ENCODE measurements around the gene PDE4B. TPM values are rescaled to one million over a fixed set of nuclear protein-coding genes. Genes with fewer than 3 reads are reported as not detected.

Gene PDE4B
- total and polyA plus RNA-seq, 2 of the 13 experiments (the other 11 are each of a cell fraction or from before 2014, with no cell fraction given): not detected

DNA sequence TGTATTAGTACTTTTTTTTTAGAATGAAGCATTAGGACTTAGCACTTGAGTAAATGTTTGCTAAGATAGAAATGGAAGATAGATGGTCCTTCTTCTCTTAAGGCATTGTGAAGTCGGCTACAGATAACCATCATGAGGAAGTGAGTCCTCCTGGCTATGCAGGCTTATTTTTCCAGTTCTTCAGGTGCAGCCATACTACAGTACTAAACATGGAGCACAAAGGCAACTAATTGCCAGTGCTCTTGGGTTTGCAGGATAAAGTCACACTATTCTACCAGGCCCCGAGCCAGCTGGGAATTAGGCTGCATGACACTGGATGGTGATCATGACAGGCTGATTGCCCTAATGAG, 543.9 kb downstream of the PDE4B start:
- 21% methylated on average over 2 of the region's 2 CpGs for WGBS (ENCODE audit: low lambda C conversion rate)
- POLR2A ChIA-PET: no interaction called here

More for the DNA sequence above, 543.9 kb downstream of the PDE4B start:
- H2AFZ ChIP-seq (ENCODE audit: low read length): no peak overlapping the region
- H3K27me3 ChIP-seq (ENCODE audit: control insufficient read depth in 1 of 2, insufficient read depth in 2 of 2, low read length in 2 of 2): peaks cover 0 to 2% of the 10 kb centered on the region in 2 experiments; a peak in 1 of 5 replicates
- H3K79me2 ChIP-seq (ENCODE audit: insufficient read depth, low read length): no peaks in the 10 kb centered on the region
- no peaks in the 10 kb centered on the region for H4K20me1 ChIP-seq (ENCODE audit: insufficient read depth, low read length)
- ATAC-seq: no peak
- CTCF ChIA-PET (ENCODE audit: low intra/inter-chr PET ratio, low total read pairs): no interaction called here
- TF ChIP-seq ZNF160 (CRISPR knock-in tag; IDR thresholded peaks at IDR 0.05) (no peak), NFE2L1 (CRISPR knock-in tag; IDR thresholded peaks at IDR 0.05; ENCODE audit: borderline replicate concordance) (no peak), FOXJ3 (CRISPR knock-in tag; IDR thresholded peaks at IDR 0.05; ENCODE audit: borderline replicate concordance) (no peak), CEBPG (CRISPR knock-in tag; IDR thresholded peaks at IDR 0.05) (no peak), HCFC1 (IDR thresholded peaks at IDR 0.05; ENCODE audit: low read depth, low read length) (no peak), MXD4 (CRISPR knock-in tag; IDR thresholded peaks at IDR 0.05) (no peak)
- TF ChIP-seq, protein P1, sequence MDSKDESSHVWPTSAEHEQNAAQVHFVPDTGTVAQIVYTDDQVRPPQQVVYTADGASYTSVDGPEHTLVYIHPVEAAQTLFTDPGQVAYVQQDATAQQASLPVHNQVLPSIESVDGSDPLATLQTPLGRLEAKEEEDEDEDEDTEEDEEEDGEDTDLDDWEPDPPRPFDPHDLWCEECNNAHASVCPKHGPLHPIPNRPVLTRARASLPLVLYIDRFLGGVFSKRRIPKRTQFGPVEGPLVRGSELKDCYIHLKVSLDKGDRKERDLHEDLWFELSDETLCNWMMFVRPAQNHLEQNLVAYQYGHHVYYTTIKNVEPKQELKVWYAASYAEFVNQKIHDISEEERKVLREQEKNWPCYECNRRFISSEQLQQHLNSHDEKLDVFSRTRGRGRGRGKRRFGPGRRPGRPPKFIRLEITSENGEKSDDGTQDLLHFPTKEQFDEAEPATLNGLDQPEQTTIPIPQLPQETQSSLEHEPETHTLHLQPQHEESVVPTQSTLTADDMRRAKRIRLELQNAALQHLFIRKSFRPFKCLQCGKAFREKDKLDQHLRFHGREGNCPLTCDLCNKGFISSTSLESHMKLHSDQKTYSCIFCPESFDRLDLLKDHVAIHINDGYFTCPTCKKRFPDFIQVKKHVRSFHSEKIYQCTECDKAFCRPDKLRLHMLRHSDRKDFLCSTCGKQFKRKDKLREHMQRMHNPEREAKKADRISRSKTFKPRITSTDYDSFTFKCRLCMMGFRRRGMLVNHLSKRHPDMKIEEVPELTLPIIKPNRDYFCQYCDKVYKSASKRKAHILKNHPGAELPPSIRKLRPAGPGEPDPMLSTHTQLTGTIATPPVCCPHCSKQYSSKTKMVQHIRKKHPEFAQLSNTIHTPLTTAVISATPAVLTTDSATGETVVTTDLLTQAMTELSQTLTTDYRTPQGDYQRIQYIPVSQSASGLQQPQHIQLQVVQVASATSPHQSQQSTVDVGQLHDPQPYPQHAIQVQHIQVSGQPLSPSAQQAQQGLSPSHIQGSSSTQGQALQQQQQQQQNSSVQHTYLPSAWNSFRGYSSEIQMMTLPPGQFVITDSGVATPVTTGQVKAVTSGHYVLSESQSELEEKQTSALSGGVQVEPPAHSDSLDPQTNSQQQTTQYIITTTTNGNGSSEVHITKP (CRISPR knock-in tag; IDR thresholded peaks at IDR 0.05; ENCODE audit: low read depth): no peak
- TF ChIP-seq, protein P2, sequence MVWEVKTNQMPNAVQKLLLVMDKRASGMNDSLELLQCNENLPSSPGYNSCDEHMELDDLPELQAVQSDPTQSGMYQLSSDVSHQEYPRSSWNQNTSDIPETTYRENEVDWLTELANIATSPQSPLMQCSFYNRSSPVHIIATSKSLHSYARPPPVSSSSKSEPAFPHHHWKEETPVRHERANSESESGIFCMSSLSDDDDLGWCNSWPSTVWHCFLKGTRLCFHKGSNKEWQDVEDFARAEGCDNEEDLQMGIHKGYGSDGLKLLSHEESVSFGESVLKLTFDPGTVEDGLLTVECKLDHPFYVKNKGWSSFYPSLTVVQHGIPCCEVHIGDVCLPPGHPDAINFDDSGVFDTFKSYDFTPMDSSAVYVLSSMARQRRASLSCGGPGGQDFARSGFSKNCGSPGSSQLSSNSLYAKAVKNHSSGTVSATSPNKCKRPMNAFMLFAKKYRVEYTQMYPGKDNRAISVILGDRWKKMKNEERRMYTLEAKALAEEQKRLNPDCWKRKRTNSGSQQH (CRISPR knock-in tag; IDR thresholded peaks at IDR 0.05; ENCODE audit: low read depth): no peak
- no peak for FAIRE-seq
- no peak overlapping the region for H3K4me2 ChIP-seq (ENCODE audit: low read depth, low read length)
- no peak overlapping the region for H3K27ac ChIP-seq (ENCODE audit: extremely low read length, insufficient read depth, low read length)
- DNase-seq (ENCODE audit: low spot score): no peak
- in situ Hi-C loops (cut with HindIII; ENCODE audit: extremely low pct_ligation_motif_present, low pct_unique_long_range_greater_than_20kb): no loop called here
- no peak overlapping the region for H3K9ac ChIP-seq (ENCODE audit: insufficient read depth, low read depth, low read length)
- no peaks in the 10 kb centered on the region for H3K9me3 ChIP-seq (ENCODE audit: low read length)
- no peaks in the 10 kb centered on the region for H3K4me1 ChIP-seq (ENCODE audit: insufficient read depth, low read length)
- intact Hi-C loops (cut with micrococcal nuclease; ENCODE audit: unreplicated experiment): no loop called here
- H3K36me3 ChIP-seq (replicated peaks in 1 of 2; ENCODE audit: control insufficient read depth in 1 of 2, insufficient read depth in 2 of 2, low read length in 2 of 2): no peaks in the 10 kb centered on the region
- no TSS peak for BruUV-seq (replicated peaks)
- H3K4me3 ChIP-seq (replicated peaks in 1 of 3; ENCODE audit: insufficient read depth in 1 of 3, low read depth in 2 of 3, low read length in 3 of 3): no peak overlapping the region

All from HepG2 (cell line).